ENCODE data around the gene USP28.

GRCh38 chr11:113871336-113871735 is 4.0 kb downstream of the USP28 start:
- no peak for TF ChIP-seq CTCF (IDR thresholded peaks at IDR 0.05)
- no peak for TF ChIP-seq POLR2A (IDR thresholded peaks at IDR 0.05)
